Activated CD4-positive, alpha-beta T cell treated with anti-CD3 and anti-CD28 coated beads, Interleukin-2, amount 50 U/mL, for 24 hours (primary cell): ENCODE data around the gene C22orf15.

Experiments used
- DNase-seq, 2 donors: peaks; one replicate each; pipeline ENCODE4 v3.0.0-alpha.2; 2020; ENCODE audit warnings: low read depth in 1 of 2, low spot score in 1 of 2

The C22orf15 gene

GRCh38 chr22:23772649-23773473, 10.1 kb downstream of the C22orf15 start, which contains the start of gene MMP11:
TSS of gene MMP11 (plus strand) at chr22:23772849. CDS start at chr22:23772871, 22 bp downstream.
- DNase-seq: peak in 1 of 2 donors; percentile 35

DNA sequence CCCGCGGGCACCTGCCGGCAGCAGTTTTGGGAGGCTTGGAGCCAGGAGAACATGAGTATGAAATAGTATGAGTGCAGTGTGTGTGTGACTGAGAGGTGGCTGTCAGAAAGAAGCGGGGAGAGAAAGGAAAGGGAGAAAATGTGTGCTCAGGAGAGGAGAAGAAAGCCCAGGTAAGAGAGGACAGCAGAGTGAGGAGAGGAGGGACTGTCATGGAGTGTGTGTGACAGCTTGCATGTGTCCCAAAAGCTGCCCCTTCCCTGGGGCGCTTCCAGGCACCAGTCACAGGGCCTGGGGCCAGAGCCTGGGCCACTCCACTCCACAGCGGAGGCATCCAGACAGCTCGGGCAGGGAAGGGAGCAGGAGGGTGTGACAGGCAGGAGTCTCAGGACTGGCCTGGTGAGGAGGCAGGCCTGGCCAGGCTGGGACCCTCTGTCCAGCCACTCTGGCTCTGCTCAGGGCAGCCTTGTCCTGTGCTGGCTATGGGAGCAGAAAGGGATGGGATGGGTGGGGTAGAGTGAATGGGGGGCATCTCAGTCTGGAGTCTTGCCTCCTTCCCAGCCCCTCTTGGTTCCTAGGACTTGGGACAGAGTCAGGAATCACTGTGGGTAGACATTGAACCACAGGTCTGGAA, 10.8 kb downstream of the C22orf15 start:
- DNase-seq: no peak

DNA sequence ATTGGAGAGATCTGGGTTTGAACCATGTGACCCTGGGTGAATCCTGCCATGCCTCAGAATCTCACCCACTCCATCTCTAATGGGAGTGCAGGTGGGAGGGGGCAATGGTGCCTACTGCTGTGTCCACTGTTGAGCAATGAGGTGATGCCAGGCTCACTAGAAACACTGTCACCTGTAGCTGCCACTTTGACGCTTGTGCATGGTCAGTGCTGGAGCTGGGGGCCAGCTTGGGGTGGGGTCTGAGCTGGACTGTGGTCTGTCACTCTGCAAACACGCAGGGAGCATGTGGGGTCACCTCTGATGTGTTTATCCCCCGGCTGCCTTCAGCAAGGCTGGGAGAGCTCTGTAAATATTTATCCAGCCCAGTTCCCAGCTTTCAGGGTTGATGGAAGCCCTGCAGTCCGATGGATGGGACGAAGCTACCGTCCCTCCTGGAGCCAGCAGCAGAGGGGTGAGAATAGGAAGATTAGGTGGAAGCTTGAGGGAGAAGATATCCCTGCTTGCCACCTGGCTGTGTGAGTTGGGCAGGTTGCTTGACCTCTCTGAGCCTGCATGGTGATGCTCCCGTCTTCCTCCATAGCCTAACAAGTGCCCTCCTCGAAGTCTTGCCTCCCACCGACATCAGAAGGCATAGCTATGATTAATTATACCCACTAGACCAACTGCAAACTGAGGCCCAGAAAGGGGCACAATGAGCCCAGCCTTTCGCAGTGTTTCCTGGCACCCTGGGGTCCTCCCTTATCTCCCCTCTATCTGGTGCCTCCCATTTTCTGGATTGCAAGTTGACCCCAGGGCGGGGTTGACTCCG, 11.5 kb downstream of the C22orf15 start:
- no peak for DNase-seq

DNA sequence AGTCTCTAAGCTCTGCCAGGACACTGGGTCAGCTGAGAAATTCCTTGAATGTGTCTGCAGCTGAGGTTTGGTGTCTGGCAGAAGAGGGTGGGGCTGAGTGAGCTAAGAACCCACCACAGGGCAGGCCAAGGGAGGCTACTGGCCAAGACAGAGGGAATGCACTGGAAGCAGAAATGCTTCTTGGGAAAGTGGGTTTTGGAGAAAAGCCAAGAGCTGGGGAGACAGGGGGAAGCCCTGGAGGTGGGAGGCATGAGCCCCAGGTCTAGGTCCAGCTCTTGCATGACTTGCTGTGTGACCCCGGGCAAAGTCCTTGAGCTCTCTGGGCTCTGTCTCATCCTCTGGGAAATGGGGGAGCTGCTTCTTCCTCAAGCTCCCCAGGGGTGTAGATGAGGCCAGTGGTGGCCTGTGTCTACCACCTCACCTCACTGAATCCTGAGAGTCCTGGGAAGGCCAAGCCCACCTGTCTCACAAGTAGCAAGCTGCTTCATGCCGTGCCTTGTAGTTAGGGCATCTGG, 12.2 kb downstream of the C22orf15 start:
- DNase-seq: no peak

GRCh38 chr22:23775779-23776375, 13.1 kb downstream of the C22orf15 start:
- no peak for DNase-seq

DNA sequence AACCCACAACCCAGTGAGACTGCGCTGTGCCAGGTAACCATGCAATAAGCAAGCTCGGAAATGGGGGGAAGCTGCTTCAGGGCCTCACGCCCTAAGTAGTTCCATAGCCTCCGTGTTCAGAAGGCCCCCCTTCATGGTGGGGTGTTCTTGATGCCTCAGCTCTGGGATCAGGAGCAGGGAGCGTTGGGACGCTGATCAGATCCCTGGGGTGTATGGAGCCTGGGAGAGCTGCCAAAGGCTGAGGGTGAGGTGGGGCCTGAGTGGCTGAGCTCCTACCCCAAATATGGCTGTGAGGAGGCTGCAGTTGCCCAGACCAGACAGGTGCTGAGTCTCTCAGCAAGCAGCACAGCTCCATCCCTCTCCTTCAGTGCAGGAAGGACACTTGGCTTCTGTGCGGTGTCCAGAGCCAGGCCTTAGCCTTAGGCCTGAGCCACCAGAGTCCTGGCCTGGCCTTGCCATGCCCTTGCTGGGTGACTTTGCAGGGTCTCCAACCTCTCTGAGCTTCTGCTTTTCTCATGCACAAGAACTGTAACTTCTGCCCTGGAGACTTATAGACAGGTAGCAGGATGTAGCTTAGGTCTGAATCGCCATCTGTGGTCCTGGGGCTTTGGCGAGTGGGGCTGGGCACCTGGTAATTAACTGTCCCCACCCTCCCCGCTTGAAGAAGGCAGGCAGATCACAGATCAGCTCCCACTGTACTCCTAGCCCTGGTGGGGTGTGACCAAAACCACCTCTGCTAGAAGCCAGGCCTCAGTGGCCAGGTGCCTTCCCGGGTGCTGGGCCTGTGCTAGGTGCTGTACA, 15.2 kb downstream of the C22orf15 start:
- DNase-seq: no peak

- DNase-seq: no peak
Measured at GRCh38 chr22:23778577-23778900, 15.7 kb downstream of the C22orf15 start.

- no peak for DNase-seq
Measured at GRCh38 chr22:23779083-23779482, 16.3 kb downstream of the C22orf15 start.

DNA sequence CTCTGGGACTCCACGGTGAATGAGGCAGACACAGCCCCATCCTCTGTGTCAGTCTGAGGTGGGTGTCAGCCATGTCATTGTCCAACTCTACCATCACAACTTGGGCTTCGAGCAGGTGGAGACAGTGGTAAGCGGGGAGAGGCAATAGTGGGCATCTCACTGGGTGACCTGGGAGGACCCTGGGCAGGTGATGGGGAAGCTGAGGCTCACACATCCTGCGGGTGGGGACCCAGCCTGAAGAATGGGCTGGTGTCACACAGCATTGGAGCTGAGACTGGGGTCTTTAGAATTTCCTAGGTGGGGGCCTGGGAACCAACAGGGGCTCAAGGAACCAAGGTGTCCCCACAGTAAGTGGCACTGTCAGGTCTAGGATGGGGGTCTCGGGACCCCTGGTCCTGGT, 16.9 kb downstream of the C22orf15 start:
- no peak for DNase-seq

- no peak for DNase-seq
Measured at GRCh38 chr22:23780146-23780748, 17.5 kb downstream of the C22orf15 start.

DNA sequence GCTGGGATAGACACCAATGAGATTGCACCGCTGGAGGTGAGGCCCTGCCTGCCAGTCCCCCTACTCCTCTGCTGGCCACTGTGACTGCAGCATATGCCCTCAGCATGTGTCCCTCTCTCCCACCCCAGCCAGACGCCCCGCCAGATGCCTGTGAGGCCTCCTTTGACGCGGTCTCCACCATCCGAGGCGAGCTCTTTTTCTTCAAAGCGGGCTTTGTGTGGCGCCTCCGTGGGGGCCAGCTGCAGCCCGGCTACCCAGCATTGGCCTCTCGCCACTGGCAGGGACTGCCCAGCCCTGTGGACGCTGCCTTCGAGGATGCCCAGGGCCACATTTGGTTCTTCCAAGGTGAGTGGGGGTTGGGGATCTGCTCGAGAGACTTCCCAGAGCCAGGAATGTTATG, 18.3 kb downstream of the C22orf15 start:
- no peak for DNase-seq

GRCh38 chr22:23781511-23782183, 18.9 kb downstream of the C22orf15 start:
- no peak for DNase-seq

DNA sequence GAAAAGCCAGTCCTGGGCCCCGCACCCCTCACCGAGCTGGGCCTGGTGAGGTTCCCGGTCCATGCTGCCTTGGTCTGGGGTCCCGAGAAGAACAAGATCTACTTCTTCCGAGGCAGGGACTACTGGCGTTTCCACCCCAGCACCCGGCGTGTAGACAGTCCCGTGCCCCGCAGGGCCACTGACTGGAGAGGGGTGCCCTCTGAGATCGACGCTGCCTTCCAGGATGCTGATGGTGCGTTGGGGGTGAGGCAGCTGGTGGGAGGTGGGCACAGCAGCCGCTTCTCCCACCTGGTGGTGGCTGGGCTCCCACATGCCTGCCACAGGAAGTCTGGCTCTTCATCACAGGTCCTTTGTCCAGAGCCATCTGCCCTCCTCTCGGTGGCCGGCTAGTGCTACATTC, 19.5 kb downstream of the C22orf15 start:
- DNase-seq: no peak

DNA sequence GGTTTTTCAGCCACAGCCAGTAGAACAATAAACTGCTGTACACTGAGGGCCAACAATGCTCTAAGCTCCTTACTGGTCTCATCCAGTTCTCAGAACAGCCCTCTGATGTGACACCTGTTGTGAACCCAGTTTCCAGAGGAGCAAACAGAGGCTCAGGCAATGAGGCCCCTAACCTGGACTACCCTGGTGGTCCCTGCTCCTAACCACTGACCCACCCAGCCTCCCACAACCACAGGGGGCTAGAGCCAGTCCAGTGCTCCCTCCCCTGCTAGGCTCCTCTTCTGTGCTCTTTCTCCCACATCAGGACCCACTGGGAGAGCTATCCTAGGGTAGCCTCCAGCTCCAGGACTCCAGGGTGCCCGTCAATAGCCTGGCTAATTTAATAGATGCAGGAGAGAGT, 19.9 kb downstream of the C22orf15 start:
- DNase-seq: no peak

- DNase-seq: no peak
Measured at GRCh38 chr22:23783265-23784150, 20.7 kb downstream of the C22orf15 start.

GRCh38 chr22:23784215-23784732, 21.5 kb downstream of the C22orf15 start:
- DNase-seq: no peak

- no peak for DNase-seq
Measured at GRCh38 chr22:23786261-23786710, 23.5 kb downstream of the C22orf15 start.
